Fibroblast of pulmonary artery (primary cell): ENCODE measurements around the gene AGRN.

Source experiments
- DNase-seq: peaks from one replicate; pipeline ENCODE4 v3.0.0-alpha.2; 2010; ENCODE audit warnings: low read depth
- H3K4me3 ChIP-seq: replicated peaks from 2 replicates; pipeline ENCODE4 v1.5.1; 2011; ENCODE audit warnings: low read depth, mild to moderate bottlenecking, control low read depth, low read length, moderate library complexity
- TF ChIP-seq, protein P1 (sequence below): IDR thresholded peaks from 2 replicates; pipeline ENCODE4 v1.5.1; 2011; ENCODE audit warnings: mild to moderate bottlenecking, control low read depth, low read length, inconsistent platforms; ENCODE audit errors: missing control alignments

AGRN gene

DNA sequence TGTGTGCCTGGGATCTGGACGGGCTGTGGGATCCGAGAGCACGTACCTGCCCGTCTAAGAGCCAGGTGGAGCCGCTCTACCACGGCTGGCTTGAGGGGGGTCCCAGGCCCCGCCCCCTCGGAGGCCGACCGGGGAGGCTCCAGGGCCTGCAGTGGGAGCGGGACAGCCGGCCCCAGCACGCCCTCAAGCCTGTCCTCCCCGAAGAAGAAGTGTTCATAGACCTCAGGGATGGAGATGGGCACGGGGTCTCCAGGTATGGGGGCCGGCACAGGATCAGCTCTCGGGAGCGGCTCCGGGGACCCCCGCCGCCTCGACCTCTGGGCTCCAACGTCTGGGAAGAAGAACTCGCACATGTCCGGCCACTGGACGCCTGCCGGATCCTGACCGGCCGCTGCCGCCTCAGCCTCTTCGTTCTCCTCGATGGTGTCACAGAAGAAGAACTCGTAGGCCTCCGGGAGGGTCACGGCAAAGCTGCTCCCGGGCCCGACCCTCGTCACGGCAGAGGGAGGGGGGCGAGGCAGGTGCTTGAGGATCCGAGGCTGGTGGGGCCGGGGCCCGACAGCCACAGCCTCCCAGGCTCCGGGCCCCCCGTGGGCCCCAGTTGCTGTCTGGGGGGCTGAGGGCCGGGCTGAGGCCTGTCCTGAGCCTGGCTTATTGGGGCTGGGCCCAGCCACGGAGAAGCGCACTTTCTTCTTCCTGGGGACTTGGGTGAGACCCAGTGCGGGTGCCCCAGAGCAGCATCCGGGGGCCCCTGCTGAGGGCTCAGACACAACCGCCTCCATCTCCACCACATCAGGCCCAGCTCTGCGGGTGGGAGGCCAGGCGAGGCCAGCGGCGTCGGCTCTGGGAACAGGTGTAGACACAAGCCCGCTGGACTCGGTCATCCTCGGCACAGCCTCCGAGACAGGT is 40.8 kb upstream of the AGRN start:
- no peak overlapping the region for H3K4me3 ChIP-seq
- TF ChIP-seq, protein P1, sequence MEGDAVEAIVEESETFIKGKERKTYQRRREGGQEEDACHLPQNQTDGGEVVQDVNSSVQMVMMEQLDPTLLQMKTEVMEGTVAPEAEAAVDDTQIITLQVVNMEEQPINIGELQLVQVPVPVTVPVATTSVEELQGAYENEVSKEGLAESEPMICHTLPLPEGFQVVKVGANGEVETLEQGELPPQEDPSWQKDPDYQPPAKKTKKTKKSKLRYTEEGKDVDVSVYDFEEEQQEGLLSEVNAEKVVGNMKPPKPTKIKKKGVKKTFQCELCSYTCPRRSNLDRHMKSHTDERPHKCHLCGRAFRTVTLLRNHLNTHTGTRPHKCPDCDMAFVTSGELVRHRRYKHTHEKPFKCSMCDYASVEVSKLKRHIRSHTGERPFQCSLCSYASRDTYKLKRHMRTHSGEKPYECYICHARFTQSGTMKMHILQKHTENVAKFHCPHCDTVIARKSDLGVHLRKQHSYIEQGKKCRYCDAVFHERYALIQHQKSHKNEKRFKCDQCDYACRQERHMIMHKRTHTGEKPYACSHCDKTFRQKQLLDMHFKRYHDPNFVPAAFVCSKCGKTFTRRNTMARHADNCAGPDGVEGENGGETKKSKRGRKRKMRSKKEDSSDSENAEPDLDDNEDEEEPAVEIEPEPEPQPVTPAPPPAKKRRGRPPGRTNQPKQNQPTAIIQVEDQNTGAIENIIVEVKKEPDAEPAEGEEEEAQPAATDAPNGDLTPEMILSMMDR = no peak
- no peak for DNase-seq

DNA sequence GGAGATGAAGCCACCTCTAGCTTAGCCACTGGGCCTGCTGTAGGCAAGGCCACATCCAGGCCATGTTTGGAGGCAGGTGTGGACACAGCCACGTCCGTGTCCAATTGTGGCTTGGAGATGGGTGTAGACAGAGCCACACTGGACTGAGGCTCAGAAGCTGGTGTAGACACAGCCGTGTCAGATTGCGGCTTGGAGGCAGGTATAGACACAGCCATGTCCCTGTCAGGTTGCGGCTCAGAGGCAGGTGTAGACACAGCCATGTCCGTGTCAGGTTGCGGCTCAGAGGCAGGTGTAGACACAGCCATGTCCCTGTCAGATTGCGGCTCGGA is 40.2 kb upstream of the AGRN start:
- DNase-seq = no peak

DNA sequence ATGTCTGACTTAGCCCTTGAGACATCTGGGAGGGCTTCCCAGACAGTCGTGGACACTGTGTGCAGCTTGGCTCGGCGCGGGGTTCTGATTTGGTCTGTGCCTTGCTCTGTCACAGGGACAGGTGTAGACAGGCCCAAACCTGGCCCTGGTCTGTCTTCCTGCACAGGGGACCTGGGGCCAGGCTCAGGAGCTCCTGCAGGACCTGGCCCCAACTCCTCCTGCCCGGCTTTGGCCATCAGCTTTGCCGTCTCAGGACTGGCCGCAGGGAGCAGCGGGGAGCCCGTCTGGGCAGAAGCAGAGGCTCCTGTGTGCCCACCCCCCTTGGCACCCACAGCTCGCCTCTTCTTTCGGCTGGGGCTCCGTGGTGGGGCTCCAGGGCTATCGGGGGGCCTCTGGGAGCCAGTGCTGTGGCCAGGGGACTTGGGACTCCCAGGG is 39.8 kb upstream of the AGRN start:
- no peak overlapping the region for H3K4me3 ChIP-seq
- TF ChIP-seq, protein P1 = no peak
- no peak for DNase-seq

More for the DNA sequence above, 40.2 kb upstream of the AGRN start:
- H3K4me3 ChIP-seq = no peak overlapping the region
- TF ChIP-seq, protein P1 = no peak

DNA sequence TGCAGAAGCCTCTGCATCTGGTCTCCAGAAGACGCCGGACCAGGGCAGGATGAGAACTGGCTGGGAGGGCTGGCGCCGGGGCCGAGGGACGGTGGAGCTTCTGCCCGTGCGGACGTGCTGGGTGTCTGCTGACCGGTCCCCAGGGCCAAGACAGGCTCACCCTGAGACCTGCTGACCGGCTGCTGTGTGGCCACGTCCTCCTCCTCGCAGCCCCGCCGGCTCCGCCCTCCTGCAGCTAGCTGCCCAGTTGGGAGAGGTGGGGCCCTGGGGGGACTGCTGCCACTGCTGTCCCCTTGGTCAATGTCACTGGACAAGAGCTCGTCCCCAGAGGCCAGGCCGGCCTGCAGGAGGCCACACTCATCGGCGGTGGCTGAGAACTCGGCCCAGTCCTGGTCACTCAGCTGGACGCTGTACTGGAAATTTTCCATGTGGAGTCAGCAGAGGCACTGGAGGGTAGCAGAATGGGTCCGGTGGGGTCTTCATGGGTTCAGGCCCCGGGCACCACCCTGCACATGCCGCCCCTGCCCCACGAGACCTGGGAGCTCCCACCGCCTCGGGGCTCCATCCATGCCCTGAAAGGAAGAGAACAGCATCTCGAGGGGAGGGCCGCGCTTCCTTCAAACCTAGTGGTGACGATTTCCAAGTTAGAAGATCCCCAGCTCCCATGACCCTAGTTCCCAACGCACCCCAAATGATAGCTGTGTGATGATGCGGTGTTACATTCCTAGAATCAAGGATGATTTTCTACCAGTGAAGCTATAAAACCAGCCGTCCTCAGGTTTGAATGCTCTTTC is 39.1 kb upstream of the AGRN start:
- no peak for DNase-seq
- TF ChIP-seq, protein P1 = no peak
- no peak overlapping the region for H3K4me3 ChIP-seq

DNA sequence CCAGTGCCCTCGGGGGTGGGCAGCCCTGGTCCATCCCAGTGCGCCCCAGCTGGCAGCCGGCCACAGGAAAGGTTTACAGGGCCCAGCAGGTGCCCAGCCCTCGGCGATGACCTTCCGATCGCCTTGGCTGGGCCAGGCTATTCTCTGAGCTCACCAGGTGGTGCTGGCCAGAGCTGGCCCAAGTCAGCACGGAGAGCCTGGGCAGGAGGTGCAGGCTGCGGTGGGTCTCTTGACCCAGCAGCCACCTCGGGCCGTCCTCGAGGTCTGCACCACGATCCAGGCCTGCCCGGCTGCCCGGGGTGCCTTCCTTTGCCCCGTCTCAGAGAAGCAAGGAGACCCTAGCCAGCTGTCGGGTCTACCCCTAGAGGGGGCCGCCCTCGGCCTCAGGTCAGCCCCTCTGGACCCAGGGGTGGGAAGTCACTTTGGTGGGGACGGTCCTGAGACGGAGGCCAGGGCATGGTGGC is 38.4 kb upstream of the AGRN start:
- no peak for DNase-seq
- no peak overlapping the region for H3K4me3 ChIP-seq
- TF ChIP-seq, protein P1 = no peak

DNA sequence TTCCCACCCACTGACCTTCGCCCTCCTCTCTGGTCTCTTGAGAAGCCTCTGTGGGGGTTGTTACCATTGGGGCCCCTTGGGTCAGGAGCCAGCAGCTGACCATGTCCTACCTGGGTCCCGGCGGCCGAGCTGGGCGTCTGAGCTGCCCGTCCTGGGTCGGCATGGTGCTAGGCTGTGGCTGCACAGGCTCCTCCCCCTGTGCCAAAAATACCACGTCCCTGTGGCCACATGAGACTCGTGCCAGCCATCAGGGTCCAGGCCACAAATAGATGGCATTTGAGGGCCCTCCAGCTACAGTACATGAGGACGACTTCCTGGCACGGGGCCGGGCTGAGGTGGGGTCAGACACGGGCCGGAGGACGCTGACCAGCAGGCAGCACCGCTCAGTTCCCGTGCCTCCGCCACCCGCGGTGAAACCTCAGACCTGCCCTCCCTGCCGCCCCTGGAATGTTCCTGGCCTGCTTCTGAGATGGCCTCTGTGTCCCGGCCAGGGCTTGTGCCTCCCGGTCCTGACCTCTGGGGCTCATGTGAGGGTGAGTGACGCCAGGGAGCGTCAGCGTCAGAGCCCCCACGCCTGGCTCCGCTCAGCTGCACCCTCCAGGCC is 37.9 kb upstream of the AGRN start, which contains the start of gene PERM1:
Gene PERM1, minus strand, starts transcription at position 139 of the 604 bp plus-strand sequence. CDS start 1,064 bp downstream, outside the sequence.
- TF ChIP-seq, protein P1 = no peak
- DNase-seq = no peak
- H3K4me3 ChIP-seq = no peak within 1 kb of the TSS
